Amniotic epithelial cell (primary cell): ENCODE results near the gene LTO1.

ENCODE experiments used
- DNase-seq: peaks from one replicate; pipeline ENCODE4 v3.0.0-alpha.2; 2010; ENCODE audit warnings: low read depth

The LTO1 gene

GRCh38 chr11:69677749-69678148, 2.6 kb upstream of the LTO1 start:
- DNase-seq = no peak

- DNase-seq = peak; percentile 84
Measured at GRCh38 chr11:69674267-69674885, 777 bp downstream of the LTO1 start.

GRCh38 chr11:69671734-69672465, 3.3 kb downstream of the LTO1 start:
- no peak for DNase-seq

- peak; percentile 74 for DNase-seq
Measured at GRCh38 chr11:69670158-69670845, 4.9 kb downstream of the LTO1 start.

GRCh38 chr11:69669486-69669885, 5.7 kb downstream of the LTO1 start:
- no peak for DNase-seq

- no peak for DNase-seq
Measured at GRCh38 chr11:69667619-69668604, 7.2 kb downstream of the LTO1 start.

- no peak for DNase-seq
Measured at GRCh38 chr11:69666752-69667536, 8.2 kb downstream of the LTO1 start.

GRCh38 chr11:69666261-69666660, 8.9 kb downstream of the LTO1 start:
- DNase-seq = no peak

GRCh38 chr11:69665669-69666068, 9.5 kb downstream of the LTO1 start:
- no peak for DNase-seq

GRCh38 chr11:69664901-69665300, 10.3 kb downstream of the LTO1 start:
- DNase-seq = no peak

GRCh38 chr11:69664103-69664775, 10.9 kb downstream of the LTO1 start:
- DNase-seq = no peak

- no peak for DNase-seq
Measured at GRCh38 chr11:69663326-69663725, 11.8 kb downstream of the LTO1 start.

GRCh38 chr11:69662806-69663205, 12.3 kb downstream of the LTO1 start:
- no peak for DNase-seq

- DNase-seq = no peak
Measured at GRCh38 chr11:69662021-69662698, 13.0 kb downstream of the LTO1 start.

- no peak for DNase-seq
Measured at GRCh38 chr11:69661413-69661715, 13.8 kb downstream of the LTO1 start.

GRCh38 chr11:69660001-69660500, 15.1 kb downstream of the LTO1 start:
- no peak for DNase-seq

- no peak for DNase-seq
Measured at GRCh38 chr11:69659591-69659990, 15.6 kb downstream of the LTO1 start.

- DNase-seq = no peak
Measured at GRCh38 chr11:69658626-69659450, 16.3 kb downstream of the LTO1 start.
